HepG2 (cell line): ENCODE data around the gene NTMT1. TPM values are rescaled to one million over a fixed set of nuclear protein-coding genes. Genes with fewer than 3 reads are reported as not detected.
A peak's percentile ranks its signal among the peaks of the same experiment; 100 is the strongest.

Experiments used
- FOXA1 ChIP-seq, 2 experiments: fragments of 450-650 bp in 1 of 2; sonication (generic) in 1 of 2; formaldehyde crosslinking in 1 of 2; IDR thresholded peaks; 2 replicates each; pipeline versions ENCODE4 v1.4.0 to v1.6.1; 2016 to 2020; ENCODE audit warnings: missing genetic modification reagents in 1 of 2
- MZF1 ChIP-seq: sonication (generic); formaldehyde crosslinking; IDR thresholded peaks from 2 replicates; pipeline ENCODE4 v1.8.1; 2023; ENCODE audit warnings: mild to moderate bottlenecking, missing genetic modification reagents, borderline replicate concordance
- NFYB ChIP-seq: sonication (generic); formaldehyde crosslinking; IDR thresholded peaks from 2 replicates; pipeline ENCODE4 v1.4.0; 2020; ENCODE audit warnings: missing genetic modification reagents
- NR2F2 ChIP-seq: IDR thresholded peaks from 2 replicates; pipeline ENCODE4 v1.6.1; 2012; ENCODE audit warnings: low read depth, inconsistent platforms, borderline replicate concordance
- PRPF4 ChIP-seq: fragments of 200-400 bp; formaldehyde crosslinking; IDR thresholded peaks from 2 replicates; pipeline ENCODE4 v1.6.1; 2016; ENCODE audit warnings: low read length, low read depth; ENCODE audit not compliant: poor library complexity, severe bottlenecking
- RBAK ChIP-seq: sonication (generic); formaldehyde crosslinking; IDR thresholded peaks from 2 replicates; pipeline ENCODE4 v1.5.1; 2020; ENCODE audit warnings: mild to moderate bottlenecking, missing genetic modification reagents
- SUZ12 ChIP-seq: fragments of 150-350 bp; IDR thresholded peaks from 2 replicates; pipeline ENCODE4 v1.6.1; 2014; ENCODE audit warnings: low read depth, low read length
- TEAD3 ChIP-seq: optimal IDR thresholded peaks from 2 replicates; pipeline ENCODE3; 2016; ENCODE audit warnings: borderline replicate concordance
- ZBTB7A ChIP-seq: sonication (generic); formaldehyde crosslinking; IDR thresholded peaks from 2 replicates; pipeline ENCODE4 v1.8.0; 2022; ENCODE audit warnings: mild to moderate bottlenecking, missing genetic modification reagents
- ZNF383 ChIP-seq: sonication (generic); formaldehyde crosslinking; IDR thresholded peaks from 2 replicates; pipeline ENCODE4 v1.4.0; 2020; ENCODE audit warnings: missing genetic modification reagents, mild to moderate bottlenecking, borderline replicate concordance
- ZNF761 ChIP-seq: sonication (generic); formaldehyde crosslinking; conservative IDR thresholded peaks from 2 replicates; pipeline ENCODE4 v1.4.0; 2020; ENCODE audit warnings: mild to moderate bottlenecking, missing genetic modification reagents
- ZNF775 ChIP-seq: sonication (generic); formaldehyde crosslinking; IDR thresholded peaks from 2 replicates; pipeline ENCODE4 v1.4.0; 2020; ENCODE audit warnings: missing genetic modification reagents, mild to moderate bottlenecking, moderate library complexity, borderline replicate concordance
- polyA plus RNA-seq, 8 experiments: library from polyadenylated mRNA; depleted of rRNA in 3 of 8; stranded (reverse) in 7 of 8; unstranded in 1 of 8; fragments of >200 nt; fragmentation: Illumina TruSeq in 4 of 8; extraction: Trizol in 4 of 8; gene quantifications; 2 replicates each; pipeline versions ENCODE4 v1.2.1 to v1.2.3, GENCODE V29; 2011 to 2016; ENCODE audit warnings: low read depth in 4 of 8, missing spikeins in 1 of 8, mixed read lengths in 1 of 8; ENCODE audit not compliant: insufficient read depth in 1 of 8
- total RNA-seq, 5 experiments: library from RNA; depleted of rRNA; stranded (reverse); fragments of >200 nt; fragmentation: Illumina TruSeq; extraction: Trizol; gene quantifications; 2 replicates each; pipeline ENCODE4 v1.2.3, GENCODE V29; 2016; ENCODE audit warnings: low read depth in 1 of 5
- TF ChIP-seq, protein P1 (sequence below): sonication (generic); formaldehyde crosslinking; IDR thresholded peaks from 2 replicates; pipeline ENCODE4 v1.4.0; 2020; ENCODE audit warnings: missing genetic modification reagents, mild to moderate bottlenecking, borderline replicate concordance
- TF ChIP-seq, protein P2 (sequence below): IDR thresholded peaks from 2 replicates; pipeline ENCODE4 v1.6.1; 2016; ENCODE audit warnings: missing compliant biosample characterization, missing genetic modification reagents, borderline replicate concordance
- TF ChIP-seq, protein P3 (sequence below): sonication (generic); formaldehyde crosslinking; IDR thresholded peaks from 2 replicates; pipeline ENCODE4 v1.8.0; 2022; ENCODE audit warnings: mild to moderate bottlenecking, missing genetic modification reagents, moderate library complexity
- TF ChIP-seq, protein P4 (sequence below): IDR thresholded peaks from 2 replicates; pipeline ENCODE4 v1.6.1; 2018; ENCODE audit warnings: missing genetic modification reagents
- TF ChIP-seq, protein P5 (sequence below): sonication (generic); formaldehyde crosslinking; IDR thresholded peaks from 2 replicates; pipeline ENCODE4 v1.4.0; 2020; ENCODE audit warnings: mild to moderate bottlenecking, missing genetic modification reagents, borderline replicate concordance

NTMT1 gene
- total and polyA plus RNA-seq, 2 of the 13 experiments (the other 11 are each of a cell fraction or from before 2014, with no cell fraction given), result 49.1 to 53.8 TPM

DNA sequence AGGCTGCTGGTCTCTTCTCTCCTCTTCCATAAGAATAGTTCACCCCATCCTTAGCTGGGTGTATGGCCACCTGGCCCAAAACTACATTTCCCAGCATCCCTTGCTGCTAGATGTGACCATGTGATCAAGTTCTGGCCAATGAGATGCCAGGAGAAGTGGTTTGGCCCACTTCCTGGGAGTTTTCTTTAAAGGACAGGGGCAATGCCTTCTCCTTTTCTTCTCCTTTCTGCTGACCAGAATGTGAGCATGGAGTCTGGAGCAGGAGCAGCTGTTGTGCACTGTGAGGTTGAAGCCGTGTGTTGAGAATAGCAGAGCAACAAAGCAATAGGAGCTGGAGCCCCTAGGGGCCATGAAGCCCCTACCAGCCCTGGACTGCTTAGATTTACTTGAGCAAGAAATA lies 41.8 kb upstream of the NTMT1 start (continued):
- TF ChIP-seq, protein P1, sequence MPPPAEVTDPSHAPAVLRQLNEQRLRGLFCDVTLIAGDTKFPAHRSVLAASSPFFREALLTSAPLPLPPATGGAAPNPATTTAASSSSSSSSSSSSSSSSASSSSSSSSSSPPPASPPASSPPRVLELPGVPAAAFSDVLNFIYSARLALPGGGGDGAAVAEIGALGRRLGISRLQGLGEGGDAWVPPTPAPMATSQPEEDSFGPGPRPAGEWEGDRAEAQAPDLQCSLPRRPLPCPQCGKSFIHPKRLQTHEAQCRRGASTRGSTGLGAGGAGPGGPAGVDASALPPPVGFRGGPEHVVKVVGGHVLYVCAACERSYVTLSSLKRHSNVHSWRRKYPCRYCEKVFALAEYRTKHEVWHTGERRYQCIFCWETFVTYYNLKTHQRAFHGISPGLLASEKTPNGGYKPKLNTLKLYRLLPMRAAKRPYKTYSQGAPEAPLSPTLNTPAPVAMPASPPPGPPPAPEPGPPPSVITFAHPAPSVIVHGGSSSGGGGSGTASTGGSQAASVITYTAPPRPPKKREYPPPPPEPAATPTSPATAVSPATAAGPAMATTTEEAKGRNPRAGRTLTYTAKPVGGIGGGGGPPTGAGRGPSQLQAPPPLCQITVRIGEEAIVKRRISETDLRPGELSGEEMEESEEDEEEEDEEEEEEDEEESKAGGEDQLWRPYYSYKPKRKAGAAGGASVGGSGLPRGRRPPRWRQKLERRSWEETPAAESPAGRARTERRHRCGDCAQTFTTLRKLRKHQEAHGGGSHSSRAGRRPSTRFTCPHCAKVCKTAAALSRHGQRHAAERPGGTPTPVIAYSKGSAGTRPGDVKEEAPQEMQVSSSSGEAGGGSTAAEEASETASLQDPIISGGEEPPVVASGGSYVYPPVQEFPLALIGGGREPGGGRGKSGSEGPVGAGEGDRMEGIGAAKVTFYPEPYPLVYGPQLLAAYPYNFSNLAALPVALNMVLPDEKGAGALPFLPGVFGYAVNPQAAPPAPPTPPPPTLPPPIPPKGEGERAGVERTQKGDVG (CRISPR knock-in tag), result no peak
- TF ChIP-seq, protein P2, sequence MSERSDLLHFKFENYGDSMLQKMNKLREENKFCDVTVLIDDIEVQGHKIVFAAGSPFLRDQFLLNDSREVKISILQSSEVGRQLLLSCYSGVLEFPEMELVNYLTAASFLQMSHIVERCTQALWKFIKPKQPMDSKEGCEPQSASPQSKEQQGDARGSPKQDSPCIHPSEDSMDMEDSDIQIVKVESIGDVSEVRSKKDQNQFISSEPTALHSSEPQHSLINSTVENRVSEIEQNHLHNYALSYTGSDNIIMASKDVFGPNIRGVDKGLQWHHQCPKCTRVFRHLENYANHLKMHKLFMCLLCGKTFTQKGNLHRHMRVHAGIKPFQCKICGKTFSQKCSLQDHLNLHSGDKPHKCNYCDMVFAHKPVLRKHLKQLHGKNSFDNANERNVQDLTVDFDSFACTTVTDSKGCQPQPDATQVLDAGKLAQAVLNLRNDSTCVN (CRISPR knock-in tag), result no peak
- TF ChIP-seq ZNF761 (CRISPR knock-in tag) (no peak), NFYB (CRISPR knock-in tag) (peak; percentile 87), NR2F2 (no peak), FOXA1 (IDR thresholded peaks at IDR 0.05) (no peak), FOXA1 (CRISPR knock-in tag; IDR thresholded peaks at IDR 0.05) (no peak), ZNF775 (CRISPR knock-in tag) (no peak), ZNF383 (CRISPR knock-in tag) (no peak), ZBTB7A (no peak), RBAK (CRISPR knock-in tag) (no peak), SUZ12 (peak; percentile 59), MZF1 (no peak), PRPF4 (no peak), TEAD3 (CRISPR knock-in tag) (peak; percentile 26)
- TF ChIP-seq, protein P3, sequence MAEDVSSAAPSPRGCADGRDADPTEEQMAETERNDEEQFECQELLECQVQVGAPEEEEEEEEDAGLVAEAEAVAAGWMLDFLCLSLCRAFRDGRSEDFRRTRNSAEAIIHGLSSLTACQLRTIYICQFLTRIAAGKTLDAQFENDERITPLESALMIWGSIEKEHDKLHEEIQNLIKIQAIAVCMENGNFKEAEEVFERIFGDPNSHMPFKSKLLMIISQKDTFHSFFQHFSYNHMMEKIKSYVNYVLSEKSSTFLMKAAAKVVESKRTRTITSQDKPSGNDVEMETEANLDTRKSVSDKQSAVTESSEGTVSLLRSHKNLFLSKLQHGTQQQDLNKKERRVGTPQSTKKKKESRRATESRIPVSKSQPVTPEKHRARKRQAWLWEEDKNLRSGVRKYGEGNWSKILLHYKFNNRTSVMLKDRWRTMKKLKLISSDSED (CRISPR knock-in tag), result no peak
- TF ChIP-seq, protein P4, sequence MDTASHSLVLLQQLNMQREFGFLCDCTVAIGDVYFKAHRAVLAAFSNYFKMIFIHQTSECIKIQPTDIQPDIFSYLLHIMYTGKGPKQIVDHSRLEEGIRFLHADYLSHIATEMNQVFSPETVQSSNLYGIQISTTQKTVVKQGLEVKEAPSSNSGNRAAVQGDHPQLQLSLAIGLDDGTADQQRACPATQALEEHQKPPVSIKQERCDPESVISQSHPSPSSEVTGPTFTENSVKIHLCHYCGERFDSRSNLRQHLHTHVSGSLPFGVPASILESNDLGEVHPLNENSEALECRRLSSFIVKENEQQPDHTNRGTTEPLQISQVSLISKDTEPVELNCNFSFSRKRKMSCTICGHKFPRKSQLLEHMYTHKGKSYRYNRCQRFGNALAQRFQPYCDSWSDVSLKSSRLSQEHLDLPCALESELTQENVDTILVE (CRISPR knock-in tag), result no peak
- TF ChIP-seq, protein P5, sequence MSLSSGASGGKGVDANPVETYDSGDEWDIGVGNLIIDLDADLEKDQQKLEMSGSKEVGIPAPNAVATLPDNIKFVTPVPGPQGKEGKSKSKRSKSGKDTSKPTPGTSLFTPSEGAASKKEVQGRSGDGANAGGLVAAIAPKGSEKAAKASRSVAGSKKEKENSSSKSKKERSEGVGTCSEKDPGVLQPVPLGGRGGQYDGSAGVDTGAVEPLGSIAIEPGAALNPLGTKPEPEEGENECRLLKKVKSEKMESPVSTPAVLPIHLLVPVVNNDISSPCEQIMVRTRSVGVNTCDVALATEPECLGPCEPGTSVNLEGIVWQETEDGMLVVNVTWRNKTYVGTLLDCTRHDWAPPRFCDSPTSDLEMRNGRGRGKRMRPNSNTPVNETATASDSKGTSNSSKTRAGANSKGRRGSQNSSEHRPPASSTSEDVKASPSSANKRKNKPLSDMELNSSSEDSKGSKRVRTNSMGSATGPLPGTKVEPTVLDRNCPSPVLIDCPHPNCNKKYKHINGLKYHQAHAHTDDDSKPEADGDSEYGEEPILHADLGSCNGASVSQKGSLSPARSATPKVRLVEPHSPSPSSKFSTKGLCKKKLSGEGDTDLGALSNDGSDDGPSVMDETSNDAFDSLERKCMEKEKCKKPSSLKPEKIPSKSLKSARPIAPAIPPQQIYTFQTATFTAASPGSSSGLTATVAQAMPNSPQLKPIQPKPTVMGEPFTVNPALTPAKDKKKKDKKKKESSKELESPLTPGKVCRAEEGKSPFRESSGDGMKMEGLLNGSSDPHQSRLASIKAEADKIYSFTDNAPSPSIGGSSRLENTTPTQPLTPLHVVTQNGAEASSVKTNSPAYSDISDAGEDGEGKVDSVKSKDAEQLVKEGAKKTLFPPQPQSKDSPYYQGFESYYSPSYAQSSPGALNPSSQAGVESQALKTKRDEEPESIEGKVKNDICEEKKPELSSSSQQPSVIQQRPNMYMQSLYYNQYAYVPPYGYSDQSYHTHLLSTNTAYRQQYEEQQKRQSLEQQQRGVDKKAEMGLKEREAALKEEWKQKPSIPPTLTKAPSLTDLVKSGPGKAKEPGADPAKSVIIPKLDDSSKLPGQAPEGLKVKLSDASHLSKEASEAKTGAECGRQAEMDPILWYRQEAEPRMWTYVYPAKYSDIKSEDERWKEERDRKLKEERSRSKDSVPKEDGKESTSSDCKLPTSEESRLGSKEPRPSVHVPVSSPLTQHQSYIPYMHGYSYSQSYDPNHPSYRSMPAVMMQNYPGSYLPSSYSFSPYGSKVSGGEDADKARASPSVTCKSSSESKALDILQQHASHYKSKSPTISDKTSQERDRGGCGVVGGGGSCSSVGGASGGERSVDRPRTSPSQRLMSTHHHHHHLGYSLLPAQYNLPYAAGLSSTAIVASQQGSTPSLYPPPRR (CRISPR knock-in tag), result no peak
